HepG2 (cell line): ENCODE measurements around the gene EZH1. TPM values are rescaled to one million over a fixed set of nuclear protein-coding genes. Genes with fewer than 3 reads are reported as not detected.

ENCODE experiments used
- ATAC-seq: fragments of 200-7000 bp; cut with Tn5 transposase; 3 replicates; pipeline ENCODE4 v1.9.1; 2020; ENCODE audit warnings: mild to moderate bottlenecking, moderate library complexity
- Bru-seq: library from RNA; stranded (reverse); fragments of 400-500 nt; gene quantifications from one replicate; lab custom pipeline; 2021; lab: Mats Ljungman, UMichigan
- BruChase-seq, 2 experiments: library from RNA; stranded (reverse); fragments of 400-500 nt; gene quantifications; one replicate each; lab custom pipeline; 2021; lab: Mats Ljungman, UMichigan
- BruUV-seq: library from RNA; stranded (reverse); fragments of 400-500 nt; replicated peaks from 2 replicates; lab custom pipeline; 2021; lab: Mats Ljungman, UMichigan
- CTCF ChIA-PET: fragments of 300-600 bp; formaldehyde crosslinking; extraction: SDS; loops from one replicate; lab custom pipeline; 2021; ENCODE audit warnings: low total read pairs, inconsistent platforms, low intra/inter-chr PET ratio; lab: Yijun Ruan, JAX
- POLR2A ChIA-PET: fragments of 350-600 bp; sonication (Branson Sonifier 250); formaldehyde crosslinking; loops from one replicate; lab custom pipeline; 2020; ENCODE audit warnings: antibody characterized with exemption, inconsistent platforms; lab: Yijun Ruan, JAX
- DNase-seq: peaks from one replicate; pipeline ENCODE4 v3.0.0-alpha.2; 2015; ENCODE audit warnings: low spot score
- FAIRE-seq: peaks from 3 replicates; lab custom pipeline; 2011; peaks lifted over from hg19 to GRCh38; lab: Jason Lieb, UNC
- H2AFZ ChIP-seq: one replicate; pipeline ENCODE4 v1.6.1; 2011; ENCODE audit warnings: low read length, inconsistent platforms
- H3K27ac ChIP-seq: fragments of 300-600 bp; 3 replicates; pipeline ENCODE4 v1.8.0; 2011; ENCODE audit warnings: mixed run types, mild to moderate bottlenecking, mixed read lengths, low read length, inconsistent platforms; ENCODE audit not compliant: insufficient read depth; ENCODE audit errors: extremely low read length
- H3K27me3 ChIP-seq, 2 experiments: fragments of 200-600 bp in 1 of 2; 2 replicates in 1 of 2; 3 replicates in 1 of 2; pipeline versions ENCODE4 v1.6.0 to v1.8.0; 2011; ENCODE audit warnings: low read length in 2 of 2, mild to moderate bottlenecking in 2 of 2, moderate library complexity in 2 of 2, inconsistent platforms in 1 of 2; ENCODE audit not compliant: insufficient read depth in 2 of 2, control insufficient read depth in 1 of 2
- H3K36me3 ChIP-seq, 2 experiments: fragments of 200-600 bp in 1 of 2; replicated peaks in 1 of 2; 2 replicates in 1 of 2; 3 replicates in 1 of 2; pipeline versions ENCODE4 v1.5.1 to v1.8.0; 2011; ENCODE audit warnings: low read length in 2 of 2, inconsistent platforms in 1 of 2; ENCODE audit not compliant: insufficient read depth in 2 of 2, control insufficient read depth in 1 of 2
- H3K4me1 ChIP-seq: 2 replicates; pipeline ENCODE4 v1.5.1; 2012; ENCODE audit warnings: low read length, inconsistent platforms; ENCODE audit not compliant: insufficient read depth
- H3K4me2 ChIP-seq: 2 replicates; pipeline ENCODE4 v1.6.0; 2011; ENCODE audit warnings: low read depth, low read length, inconsistent platforms
- H3K4me3 ChIP-seq, 3 experiments: fragments of 200-600 bp in 1 of 3; sonication (generic), shearing (Covaris generic) in 1 of 3; replicated peaks in 1 of 3; 2 replicates each; pipeline ENCODE4 v1.5.1; 2011 to 2016; ENCODE audit warnings: low read length in 3 of 3, inconsistent platforms in 2 of 3, low read depth in 2 of 3, mild to moderate bottlenecking in 2 of 3, control low read depth in 1 of 3, mixed read lengths in 1 of 3; ENCODE audit not compliant: insufficient read depth in 1 of 3
- H3K79me2 ChIP-seq: one replicate; pipeline ENCODE4 v1.6.1; 2011; ENCODE audit warnings: low read length, inconsistent platforms; ENCODE audit not compliant: insufficient read depth
- H3K9ac ChIP-seq: 2 replicates; pipeline ENCODE4 v1.6.0; 2011; ENCODE audit warnings: mild to moderate bottlenecking, low read depth, low read length, inconsistent platforms; ENCODE audit not compliant: insufficient read depth
- H3K9me3 ChIP-seq: 2 replicates; pipeline ENCODE4 v1.5.1; 2012; ENCODE audit warnings: mild to moderate bottlenecking, low read length
- H4K20me1 ChIP-seq: 2 replicates; pipeline ENCODE4 v1.6.0; 2011; ENCODE audit warnings: inconsistent platforms, mild to moderate bottlenecking, low read length, moderate library complexity; ENCODE audit not compliant: insufficient read depth
- CCAR2 ChIP-seq: fragments of 200-400 bp; formaldehyde crosslinking; optimal IDR thresholded peaks from 2 replicates; pipeline ENCODE3; 2018; ENCODE audit warnings: low read depth, mild to moderate bottlenecking, low read length, moderate library complexity
- CTCF ChIP-seq: sonication (generic); formaldehyde crosslinking; IDR thresholded peaks from 2 replicates; pipeline ENCODE4 v1.5.0; 2020; ENCODE audit warnings: mild to moderate bottlenecking, missing genetic modification reagents, moderate library complexity
- HMG20B ChIP-seq: conservative IDR thresholded peaks from 2 replicates; pipeline ENCODE4 v1.6.1; 2016; ENCODE audit warnings: missing genetic modification reagents, missing compliant biosample characterization
- HOXA5 ChIP-seq: sonication (generic); formaldehyde crosslinking; IDR thresholded peaks from 2 replicates; pipeline ENCODE4 v1.4.0; 2020; ENCODE audit warnings: missing genetic modification reagents
- IRF9 ChIP-seq: sonication (generic); formaldehyde crosslinking; IDR thresholded peaks from 2 replicates; pipeline ENCODE4 v1.8.0; 2022; ENCODE audit warnings: missing genetic modification reagents, mild to moderate bottlenecking, borderline replicate concordance
- MLLT10 ChIP-seq: sonication (generic); formaldehyde crosslinking; IDR thresholded peaks from 2 replicates; pipeline ENCODE4 v1.4.0; 2020; ENCODE audit warnings: missing genetic modification reagents
- PLRG1 ChIP-seq: fragments of 450-650 bp; conservative IDR thresholded peaks from 2 replicates; pipeline ENCODE4 v1.6.1; 2016
- SALL2 ChIP-seq: sonication (generic); formaldehyde crosslinking; IDR thresholded peaks from 2 replicates; pipeline ENCODE4 v1.8.1; 2023; ENCODE audit warnings: mild to moderate bottlenecking, missing genetic modification reagents, inconsistent platforms
- SOX6 ChIP-seq, 2 experiments: fragments of 450-650 bp in 1 of 2; sonication (generic) in 1 of 2; formaldehyde crosslinking in 1 of 2; IDR thresholded peaks; 2 replicates each; pipeline versions ENCODE4 v1.4.0 to v1.6.1; 2017 to 2020; ENCODE audit warnings: antibody characterized with exemption in 1 of 2, mild to moderate bottlenecking in 1 of 2, missing genetic modification reagents in 1 of 2
- TFDP1 ChIP-seq: IDR thresholded peaks from 2 replicates; pipeline ENCODE4 v1.6.1; 2016; ENCODE audit warnings: missing compliant biosample characterization, missing genetic modification reagents, borderline replicate concordance
- ZNF20 ChIP-seq: sonication (generic); formaldehyde crosslinking; IDR thresholded peaks from 2 replicates; pipeline ENCODE4 v1.4.0; 2020; ENCODE audit warnings: mild to moderate bottlenecking, moderate library complexity, missing genetic modification reagents
- ZNF670 ChIP-seq: sonication (generic); formaldehyde crosslinking; IDR thresholded peaks from 2 replicates; pipeline ENCODE4 v1.8.0; 2022; ENCODE audit warnings: mild to moderate bottlenecking, missing genetic modification reagents, borderline replicate concordance
- ZNF781 ChIP-seq: sonication (generic); formaldehyde crosslinking; IDR thresholded peaks from 2 replicates; pipeline ENCODE4 v1.5.1; 2020; ENCODE audit warnings: borderline replicate concordance, mild to moderate bottlenecking, missing genetic modification reagents; ENCODE audit errors: not compliant biosample characterization
- WGBS: methylation state at CpG from one replicate; pipeline ENCODE4 v1.1.6; 2017; ENCODE audit warnings: low lambda C conversion rate; 5-methylcytosine and 5-hydroxymethylcytosine counted together
- in situ Hi-C: cut with HindIII; loops from 2 replicates; pipeline ENCODE4 v1.10.0; 2017; ENCODE audit warnings: low pct_unique_long_range_greater_than_20kb; ENCODE audit not compliant: extremely low pct_ligation_motif_present
- intact Hi-C: fragments of 100-400 bp; cut with micrococcal nuclease; formaldehyde crosslinking; loops from one replicate; pipeline ENCODE4 v1.10.0; 2022; ENCODE audit not compliant: unreplicated experiment
- long read RNA-seq, 2 experiments: library from RNA in 1 of 2; library from polyadenylated mRNA in 1 of 2; stranded (forward) in 1 of 2; unstranded in 1 of 2; transcript quantifications; one replicate each; pipeline ENCODE4 v2.0.0, GENCODE V29; 2019 to 2022
- polyA minus RNA-seq, 3 experiments: library from RNA; depleted of rRNA, polyadenylated mRNA; stranded (reverse); fragments of >200 nt; gene quantifications; 2 replicates each; pipeline ENCODE4 v1.2.3, GENCODE V29; 2011; ENCODE audit warnings: low replicate concordance in 1 of 3
- polyA plus RNA-seq, 8 experiments: library from polyadenylated mRNA; depleted of rRNA in 3 of 8; stranded (reverse) in 7 of 8; unstranded in 1 of 8; fragments of >200 nt; fragmentation: Illumina TruSeq in 4 of 8; extraction: Trizol in 4 of 8; gene quantifications; 2 replicates each; pipeline versions ENCODE4 v1.2.1 to v1.2.3, GENCODE V29; 2011 to 2016; ENCODE audit warnings: low read depth in 4 of 8, missing spikeins in 1 of 8, mixed read lengths in 1 of 8; ENCODE audit not compliant: insufficient read depth in 1 of 8
- total RNA-seq, 5 experiments: library from RNA; depleted of rRNA; stranded (reverse); fragments of >200 nt; fragmentation: Illumina TruSeq; extraction: Trizol; gene quantifications; 2 replicates each; pipeline ENCODE4 v1.2.3, GENCODE V29; 2016; ENCODE audit warnings: low read depth in 1 of 5

EZH1 gene
- total RNA-seq (2016; rRNA removed; fragmentation: Illumina TruSeq; extraction: Trizol), result 6.0 and 11.6 TPM in 2 replicates
- 4.0 and 7.8 TPM in 2 replicates for total RNA-seq (2016; cell fraction: cytosol; rRNA removed; fragmentation: Illumina TruSeq; extraction: Trizol; ENCODE audit: low read depth)
- 5.3 and 12.1 TPM in 2 replicates for total RNA-seq (2016; cell fraction: insoluble cytoplasmic fraction; rRNA removed; fragmentation: Illumina TruSeq; extraction: Trizol)
- total RNA-seq (2016; cell fraction: membrane; rRNA removed; fragmentation: Illumina TruSeq; extraction: Trizol), result 3.7 and 4.0 TPM in 2 replicates
- total RNA-seq (2016; cell fraction: nucleus; rRNA removed; fragmentation: Illumina TruSeq; extraction: Trizol), result 19.1 and 24.3 TPM in 2 replicates
- polyA plus RNA-seq (2011; rRNA removed), result 24.0 and 24.2 TPM in 2 replicates
- 8.2 and 9.4 TPM in 2 replicates for polyA plus RNA-seq (2011; cell fraction: cytosol; rRNA removed)
- polyA plus RNA-seq (2011; cell fraction: nucleus; rRNA removed), result 89.7 and 99.4 TPM in 2 replicates
- polyA plus RNA-seq (2012), result 13.8 and 14.4 TPM in 2 replicates
- 1.0 and 1.7 TPM in 2 replicates for polyA plus RNA-seq (2016; cell fraction: cytosol; fragmentation: Illumina TruSeq; extraction: Trizol; ENCODE audit: low read depth)
- polyA plus RNA-seq (2016; cell fraction: insoluble cytoplasmic fraction; fragmentation: Illumina TruSeq; extraction: Trizol; ENCODE audit: low read depth), result 5.6 and 6.2 TPM in 2 replicates
- polyA plus RNA-seq (2016; cell fraction: membrane; fragmentation: Illumina TruSeq; extraction: Trizol; ENCODE audit: low read depth), result 1.3 and 1.5 TPM in 2 replicates
- 45.6 and 48.7 TPM in 2 replicates for polyA plus RNA-seq (2016; cell fraction: nucleus; fragmentation: Illumina TruSeq; extraction: Trizol; ENCODE audit: insufficient read depth, low read depth)
- polyA minus RNA-seq (2011; rRNA and poly(A)+ RNA removed; ENCODE audit: low replicate concordance), result 29.9 and 34.9 TPM in 2 replicates
- 7.4 and 10.1 TPM in 2 replicates for polyA minus RNA-seq (2011; cell fraction: cytosol; rRNA and poly(A)+ RNA removed)
- 61.9 and 64.4 TPM in 2 replicates for polyA minus RNA-seq (2011; cell fraction: nucleus; rRNA and poly(A)+ RNA removed)
- Bru-seq, nascent RNA, result percentile 53 among the genes with signal in this experiment
- percentile 53 among the genes with signal in this experiment for BruChase-seq, experiment 1, labeled RNA remaining after a 6-hour chase
- percentile 58 among the genes with signal in this experiment for BruChase-seq, experiment 2, labeled RNA remaining after a 2-hour chase
- long read RNA-seq, experiment 1, partial matches to known transcripts, result 2 of 2 reads
- long read RNA-seq, experiment 1, other reads (novel, unspliced or antisense), result 0 of 2 reads
- long read RNA-seq, experiment 2, partial matches to known transcripts, result 1 of 4 reads
- long read RNA-seq, experiment 2, other reads (novel, unspliced or antisense), result 3 of 4 reads

- CTCF ChIA-PET, result no interaction called here
- WGBS, result 18% methylated on average over 28 of the region's 50 CpGs
- Histone ChIP-seq H4K20me1 (no peaks in the 10 kb centered on the region), H3K9me3 (no peaks in the 10 kb centered on the region), H3K36me3 (no peaks in the 10 kb centered on the region), H3K79me2 (peaks cover 9% of the 10 kb centered on the region), H3K4me3 (peak within 1 kb of the TSS; percentile 58 to 84 (median 76)), H2AFZ (peak within 1 kb of the TSS; percentile 67), H3K4me1 (peaks cover 62% of the 10 kb centered on the region), H3K27ac (peak within 1 kb of the TSS; percentile 83), H3K27me3 (no peaks in the 10 kb centered on the region), H3K9ac (peak within 1 kb of the TSS; percentile 81), H3K4me2 (peak within 1 kb of the TSS; percentile 95)
- peak; percentile 89 for ATAC-seq
- peak; percentile 36 for FAIRE-seq
- DNase-seq, result peak; percentile 91
- POLR2A ChIA-PET, result interaction anchor here (0.7 to 3.8 kb wide), 18 partner anchors 9 to 194 kb away, joined by 3 to 55 read pairs (median 5); partner anchors contain the start of genes BECN1, CNTD1, COA3 and PSMC3IP
- TSS peak; percentile 50 for BruUV-seq
- intact Hi-C loops (no loop called here), in situ Hi-C loops (no loop called here)
- peak; percentile 49; the same call in 1 of the 2 replicates for TF ChIP-seq HOXA5
- TF ChIP-seq CCAR2, result no peak
- no peak for TF ChIP-seq SOX6 (IDR thresholded peaks at IDR 0.05)
- TF ChIP-seq SOX6 (CRISPR knock-in tag; IDR thresholded peaks at IDR 0.05), result no peak; the same call in 1 of the 2 replicates
- peak; percentile 23 for TF ChIP-seq SALL2 (CRISPR knock-in tag)
- TF ChIP-seq CTCF (CRISPR knock-in tag), result no peak; the same call in 1 of the 2 replicates
- TF ChIP-seq HMG20B (CRISPR knock-in tag), result no peak
- TF ChIP-seq ZNF20 (CRISPR knock-in tag), result no peak
- no peak; the same call in none of the 2 replicates for TF ChIP-seq IRF9
- TF ChIP-seq MLLT10 (CRISPR knock-in tag), result no peak
- TF ChIP-seq TFDP1 (CRISPR knock-in tag), result peak; percentile 100
- peak; percentile 91; the same call in 1 of the 2 replicates for TF ChIP-seq ZNF670 (CRISPR knock-in tag)
- no peak for TF ChIP-seq PLRG1
- TF ChIP-seq ZNF781 (CRISPR knock-in tag), result peak; percentile 16
Measured at GRCh38 chr17:42744806-42745617, at the start of gene EZH1. Gene EZH1 (minus strand): TSS chr17:42745040. CDS start chr17:42728941, 16,099 bp downstream.
